ENCODE results near the gene GCLC.

Gene GCLC

DNA sequence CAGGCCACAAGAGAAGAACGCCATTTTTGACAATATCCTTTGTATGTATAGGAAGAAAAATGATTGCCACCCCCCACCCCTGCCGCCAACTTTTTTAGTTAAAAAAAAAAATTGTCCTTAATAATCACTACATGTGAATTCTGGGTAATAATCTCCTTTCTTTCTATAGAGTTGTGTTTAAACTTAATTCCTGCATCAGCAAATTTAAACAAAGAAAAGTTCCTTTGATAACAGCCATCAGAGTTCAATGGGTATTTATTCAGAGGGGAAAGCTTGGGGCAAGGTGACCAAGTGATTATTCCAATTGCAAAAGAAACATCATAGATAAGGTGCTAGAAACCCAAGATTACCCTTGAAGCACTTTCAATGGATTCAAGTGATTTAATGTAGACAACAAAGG is 47.0 kb downstream of the GCLC start:
- TF ChIP-seq, protein P1, sequence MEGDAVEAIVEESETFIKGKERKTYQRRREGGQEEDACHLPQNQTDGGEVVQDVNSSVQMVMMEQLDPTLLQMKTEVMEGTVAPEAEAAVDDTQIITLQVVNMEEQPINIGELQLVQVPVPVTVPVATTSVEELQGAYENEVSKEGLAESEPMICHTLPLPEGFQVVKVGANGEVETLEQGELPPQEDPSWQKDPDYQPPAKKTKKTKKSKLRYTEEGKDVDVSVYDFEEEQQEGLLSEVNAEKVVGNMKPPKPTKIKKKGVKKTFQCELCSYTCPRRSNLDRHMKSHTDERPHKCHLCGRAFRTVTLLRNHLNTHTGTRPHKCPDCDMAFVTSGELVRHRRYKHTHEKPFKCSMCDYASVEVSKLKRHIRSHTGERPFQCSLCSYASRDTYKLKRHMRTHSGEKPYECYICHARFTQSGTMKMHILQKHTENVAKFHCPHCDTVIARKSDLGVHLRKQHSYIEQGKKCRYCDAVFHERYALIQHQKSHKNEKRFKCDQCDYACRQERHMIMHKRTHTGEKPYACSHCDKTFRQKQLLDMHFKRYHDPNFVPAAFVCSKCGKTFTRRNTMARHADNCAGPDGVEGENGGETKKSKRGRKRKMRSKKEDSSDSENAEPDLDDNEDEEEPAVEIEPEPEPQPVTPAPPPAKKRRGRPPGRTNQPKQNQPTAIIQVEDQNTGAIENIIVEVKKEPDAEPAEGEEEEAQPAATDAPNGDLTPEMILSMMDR (IDR thresholded peaks at IDR 0.05; ENCODE audit: extremely low read depth, insufficient read depth, missing control alignments) = no peak
- in situ Hi-C loops (cut with MboI; ENCODE audit: low pct_unique_long_range_greater_than_20kb, low sequenced_read_pairs, unreplicated experiment) = loop anchor here (10.0 kb wide), 1 partner anchor 227 kb away; no protein-coding TSS in a partner anchor
- DNase-seq (ENCODE audit: low spot score) = no peak

DNA sequence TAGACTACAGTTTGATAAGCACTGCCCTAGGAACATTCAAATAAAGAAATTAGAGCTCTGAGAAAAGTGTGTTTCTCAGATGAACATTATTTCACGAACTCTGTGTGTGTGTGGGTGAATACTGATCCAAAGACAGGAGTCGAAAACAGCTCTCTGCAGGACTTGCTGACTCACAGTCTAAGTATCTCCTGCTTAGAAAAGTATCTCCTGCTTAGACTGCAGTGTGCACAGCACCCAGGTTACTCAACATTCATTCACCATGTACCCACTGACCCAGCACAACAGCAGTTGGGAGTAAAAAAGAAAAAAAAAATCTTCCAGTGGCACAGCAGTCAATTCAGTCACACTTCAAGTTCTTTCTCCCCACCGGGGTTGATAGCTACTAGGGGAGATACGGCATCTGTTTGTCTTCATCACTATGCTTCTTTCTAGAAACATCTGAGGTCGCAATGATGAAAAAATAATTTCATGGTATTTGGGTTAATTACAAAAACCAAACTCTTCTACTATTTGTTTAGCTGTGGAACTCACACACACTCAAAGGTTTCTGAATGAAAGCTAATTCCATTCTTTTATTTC is 48.0 kb downstream of the GCLC start:
- TF ChIP-seq, protein P1 (IDR thresholded peaks at IDR 0.05; ENCODE audit: extremely low read depth, insufficient read depth, missing control alignments) = no peak
- DNase-seq (ENCODE audit: low spot score) = no peak
- in situ Hi-C loops (cut with MboI; ENCODE audit: low pct_unique_long_range_greater_than_20kb, low sequenced_read_pairs, unreplicated experiment) = loop anchor here (10.0 kb wide), 1 partner anchor 228 kb away; no protein-coding TSS in a partner anchor

DNA sequence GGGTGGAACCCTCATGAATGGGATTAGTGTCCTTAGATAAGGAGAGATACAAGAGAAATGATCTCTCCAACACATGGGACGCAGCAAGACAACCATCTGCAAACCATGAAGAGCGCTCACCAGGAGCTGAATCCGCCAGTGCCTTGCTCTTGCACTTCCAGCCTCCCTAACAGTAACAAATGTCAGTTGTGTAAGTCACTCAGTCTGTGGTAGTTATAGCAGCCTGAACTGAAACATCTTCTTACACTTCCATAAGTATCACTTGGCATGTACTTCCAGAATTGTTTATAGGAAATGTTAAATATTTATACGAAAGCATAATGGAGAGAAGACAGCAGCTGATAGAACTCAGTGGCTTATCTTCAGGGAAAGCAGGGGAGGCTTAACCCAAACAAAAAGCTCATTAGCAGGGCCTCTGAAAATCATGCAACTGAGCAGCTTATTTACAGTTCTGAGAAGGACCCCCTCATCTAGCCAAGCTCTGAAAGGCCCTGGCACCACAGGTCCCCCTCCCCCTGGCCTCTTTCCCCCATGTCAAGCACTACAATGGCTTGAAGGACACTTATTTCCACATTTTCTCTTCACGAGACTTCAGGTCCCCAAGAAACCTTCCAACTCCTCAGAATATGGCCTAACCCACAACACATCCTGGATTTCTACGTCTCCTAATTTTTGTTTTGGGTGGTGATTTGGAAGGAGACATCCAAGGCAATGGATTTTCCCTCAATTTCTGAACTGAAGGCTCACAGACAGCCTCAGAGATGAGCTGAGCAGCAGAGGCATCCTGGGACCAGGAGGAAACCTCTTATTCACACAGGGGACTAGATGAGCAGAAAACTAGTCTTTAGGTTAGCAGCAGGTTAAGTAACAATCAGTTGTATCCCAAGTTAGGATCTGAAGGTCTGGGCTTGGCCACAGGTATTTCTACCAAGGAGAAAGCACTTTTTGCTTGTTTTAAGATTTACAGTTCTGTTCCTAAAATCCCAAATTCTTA is 49.1 kb downstream of the GCLC start:
- in situ Hi-C loops (cut with MboI; ENCODE audit: low pct_unique_long_range_greater_than_20kb, low sequenced_read_pairs, unreplicated experiment) = loop anchor here (10.0 kb wide), 1 partner anchor 229 kb away; no protein-coding TSS in a partner anchor
- TF ChIP-seq, protein P1 (IDR thresholded peaks at IDR 0.05; ENCODE audit: extremely low read depth, insufficient read depth, missing control alignments) = no peak
- DNase-seq (ENCODE audit: low spot score) = no peak

DNA sequence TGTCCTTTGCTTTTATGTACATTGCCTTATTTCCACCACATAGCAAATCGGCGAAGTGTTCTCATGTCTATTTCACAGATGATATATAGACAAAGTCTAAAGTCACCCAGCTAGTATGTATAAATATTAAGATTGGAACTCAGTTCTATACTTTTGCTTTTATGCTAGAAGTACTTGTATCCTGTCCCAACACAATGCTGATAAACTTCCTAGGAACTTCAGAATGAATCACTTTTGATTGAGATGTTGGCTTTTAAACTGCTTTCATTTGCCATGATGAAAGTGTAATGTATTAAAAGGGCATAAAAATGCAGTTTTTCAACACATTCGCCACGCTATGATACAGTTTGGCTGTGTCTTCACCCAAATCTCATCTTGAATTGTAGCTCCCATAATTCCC is 50.8 kb downstream of the GCLC start:
- in situ Hi-C loops (cut with MboI; ENCODE audit: low pct_unique_long_range_greater_than_20kb, low sequenced_read_pairs, unreplicated experiment) = loop anchor here (10.0 kb wide), 1 partner anchor 231 kb away; no protein-coding TSS in a partner anchor
- TF ChIP-seq, protein P1 (IDR thresholded peaks at IDR 0.05; ENCODE audit: extremely low read depth, insufficient read depth, missing control alignments) = no peak
- no peak for DNase-seq (ENCODE audit: low spot score)

DNA sequence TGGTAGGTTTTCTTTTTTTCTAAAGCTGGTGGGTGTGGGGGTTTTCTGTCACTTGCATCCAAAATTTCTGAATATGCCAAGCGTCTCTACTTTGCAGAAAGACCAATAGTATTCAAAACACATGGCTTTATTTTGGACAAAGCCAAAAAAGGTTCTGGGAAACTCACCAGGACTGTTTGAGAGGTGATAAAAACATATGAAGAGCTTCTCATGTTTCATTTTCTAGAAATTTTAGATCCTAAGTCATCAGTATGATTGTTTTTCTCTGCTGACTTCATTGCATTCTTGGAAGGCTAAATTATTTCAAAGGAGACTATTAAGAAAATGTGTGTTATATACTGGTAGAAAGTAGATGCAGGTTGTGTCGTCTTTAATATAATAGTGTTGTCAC is 51.3 kb downstream of the GCLC start:
- TF ChIP-seq, protein P1 (IDR thresholded peaks at IDR 0.05; ENCODE audit: extremely low read depth, insufficient read depth, missing control alignments) = no peak
- in situ Hi-C loops (cut with MboI; ENCODE audit: low pct_unique_long_range_greater_than_20kb, low sequenced_read_pairs, unreplicated experiment) = loop anchor here (10.0 kb wide), 1 partner anchor 231 kb away; no protein-coding TSS in a partner anchor
- DNase-seq (ENCODE audit: low spot score) = no peak

DNA sequence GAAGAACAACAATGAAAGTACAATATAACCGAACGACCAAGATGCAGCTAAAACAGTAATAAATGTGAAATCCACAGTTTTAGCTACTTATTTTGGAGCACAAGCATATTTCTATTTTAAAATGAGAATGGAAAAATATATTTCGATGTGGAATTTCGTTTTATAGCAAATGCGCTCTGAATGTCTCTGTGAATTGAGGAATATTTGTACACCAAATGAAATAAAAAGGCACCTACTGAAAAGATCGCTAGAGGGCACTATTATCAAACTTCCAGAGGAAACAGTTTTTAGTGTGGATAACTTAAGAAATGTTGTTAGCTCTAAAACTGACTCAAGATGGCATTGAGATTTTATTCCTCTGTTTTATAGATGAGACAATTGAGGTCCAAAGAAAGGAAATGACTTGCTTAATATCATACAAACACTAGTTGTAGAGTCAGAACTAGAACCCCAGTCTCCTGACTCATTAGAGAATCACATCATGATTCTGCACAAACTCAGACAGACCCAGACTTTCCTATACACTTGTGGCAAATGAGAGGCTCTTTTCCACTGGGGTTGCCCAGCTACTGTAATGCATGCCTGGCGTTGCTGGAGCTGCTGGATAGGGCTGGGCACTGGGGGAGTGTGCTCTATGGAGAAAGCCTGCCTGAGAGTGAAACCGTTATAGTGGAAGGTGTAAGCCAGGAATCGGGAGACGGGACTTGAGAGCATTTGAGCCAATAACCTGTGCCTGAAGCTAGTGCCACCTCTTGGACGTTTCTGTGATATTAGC is 51.9 kb downstream of the GCLC start:
- DNase-seq (ENCODE audit: low spot score) = peak; percentile 28
- TF ChIP-seq, protein P1 (IDR thresholded peaks at IDR 0.05; ENCODE audit: extremely low read depth, insufficient read depth, missing control alignments) = peak; percentile 67
- in situ Hi-C loops (cut with MboI; ENCODE audit: low pct_unique_long_range_greater_than_20kb, low sequenced_read_pairs, unreplicated experiment) = loop anchor here (10.0 kb wide), 1 partner anchor 232 kb away; no protein-coding TSS in a partner anchor

Measured in GM13977 (cell line).